Stimulated activated CD4-positive, alpha-beta T cell treated with anti-CD3 and anti-CD28 coated beads, Interleukin-12 subunit alpha, Interleukin-12 subunit beta, amount 100 ng/mL, for 24 hours (primary cell): ENCODE measurements around the gene GNS.
"Not testable (repeated sequence)": the region's sequence is repeated elsewhere in the genome, so short reads cannot be mapped to it uniquely, and the experiment has no call there.

Experiments
- DNase-seq, 2 experiments: peaks; one replicate each; pipeline ENCODE4 v3.0.0-alpha.2; 2020; ENCODE audit warnings: low read depth in 2 of 2

The GNS gene

GRCh38 chr12:64780132-64780530 is 20.9 kb upstream of the GNS start:
- DNase-seq = no peak

DNA sequence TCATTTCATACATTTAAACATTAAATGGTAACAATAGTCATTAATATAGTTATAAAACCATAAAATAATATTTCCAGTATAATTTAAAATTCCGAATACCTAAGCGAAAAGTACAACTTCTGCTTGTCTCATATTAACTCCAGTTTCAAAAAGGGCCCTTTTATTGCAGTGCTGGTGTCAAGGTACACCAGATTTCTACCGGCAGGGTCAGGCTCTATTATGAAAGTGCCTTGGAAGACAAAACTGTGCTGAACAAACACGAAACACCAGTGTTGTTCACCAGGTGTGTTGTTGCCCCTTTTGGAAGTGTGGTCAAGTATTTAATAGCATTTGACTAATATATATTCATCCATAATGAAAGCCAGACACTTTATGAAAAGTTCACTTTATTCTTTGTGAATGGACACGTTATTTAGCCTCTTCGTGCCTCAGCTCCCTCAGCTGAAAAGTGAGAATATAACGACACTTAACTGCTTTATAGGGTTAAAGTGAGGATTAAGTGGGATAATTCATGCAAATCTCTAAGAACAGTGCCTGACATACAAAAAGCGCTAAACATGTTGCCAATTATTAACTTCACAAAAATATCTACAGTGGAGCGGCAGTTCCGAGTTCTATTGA is 20.3 kb upstream of the GNS start:
- no peak for DNase-seq

DNA sequence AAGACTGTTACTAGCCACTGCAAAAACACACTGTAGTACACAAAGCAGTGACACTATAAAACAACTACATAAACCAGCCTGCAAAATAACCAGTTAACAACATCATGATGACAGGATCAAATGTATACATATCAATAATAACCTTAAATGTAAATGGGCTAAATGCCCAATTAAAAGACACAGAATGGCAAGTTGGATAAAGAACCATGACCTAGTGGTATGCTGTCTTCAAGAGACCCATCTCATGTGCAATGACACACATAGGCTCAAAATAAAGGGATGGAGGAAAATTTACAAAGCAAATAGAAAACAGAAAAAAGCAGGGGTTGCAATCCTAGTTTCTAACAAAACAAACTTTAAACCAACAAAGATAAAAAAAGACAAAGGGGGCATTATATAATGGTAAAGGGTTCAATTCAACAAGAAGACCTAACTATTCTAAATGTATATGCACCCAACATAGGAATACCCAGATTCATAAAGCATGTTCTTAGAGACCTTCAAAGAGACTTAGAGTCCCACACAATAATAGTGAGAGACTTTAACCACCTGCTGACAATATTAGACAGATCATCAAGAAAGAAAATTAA is 16.0 kb upstream of the GNS start:
- DNase-seq = not testable (repeated sequence)

DNA sequence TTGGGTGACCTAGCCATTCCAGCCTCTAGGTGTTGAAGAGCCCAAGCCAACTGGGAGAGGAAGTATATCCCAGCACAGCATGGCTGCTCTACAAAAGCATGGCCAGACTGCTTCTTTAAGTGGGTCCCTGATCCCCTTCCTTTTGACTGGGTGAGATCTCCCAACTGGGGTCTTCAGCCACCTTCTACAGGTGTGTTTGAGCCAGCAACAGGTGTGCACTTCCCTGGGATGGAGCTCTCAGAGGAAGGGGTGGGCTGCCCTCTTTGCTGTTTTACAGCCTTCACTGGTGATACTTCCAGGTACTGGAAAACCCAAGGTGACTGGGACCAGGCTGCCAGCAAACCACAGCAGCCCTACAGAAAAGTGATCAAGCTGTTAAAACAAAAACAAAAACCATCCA is 14.2 kb upstream of the GNS start:
- no peak for DNase-seq

DNA sequence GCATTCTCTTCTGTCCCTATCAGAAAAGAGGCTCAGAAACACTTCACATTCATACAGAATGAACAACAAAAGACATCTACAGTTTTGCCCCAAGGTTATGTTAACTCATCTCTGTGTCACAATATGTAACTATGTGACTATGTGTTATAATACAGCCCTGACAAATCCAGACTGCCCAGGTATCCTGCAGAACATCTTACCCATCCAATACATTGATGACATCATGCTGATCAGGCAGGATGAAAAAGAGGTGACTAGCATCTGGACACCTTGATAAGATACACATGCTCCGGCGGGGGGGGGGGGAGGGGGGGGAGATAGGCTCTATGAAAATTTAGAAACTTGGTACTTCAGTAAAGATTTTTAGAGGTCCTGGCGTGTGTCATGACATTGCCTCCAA is 8.3 kb upstream of the GNS start:
- DNase-seq = no peak

DNA sequence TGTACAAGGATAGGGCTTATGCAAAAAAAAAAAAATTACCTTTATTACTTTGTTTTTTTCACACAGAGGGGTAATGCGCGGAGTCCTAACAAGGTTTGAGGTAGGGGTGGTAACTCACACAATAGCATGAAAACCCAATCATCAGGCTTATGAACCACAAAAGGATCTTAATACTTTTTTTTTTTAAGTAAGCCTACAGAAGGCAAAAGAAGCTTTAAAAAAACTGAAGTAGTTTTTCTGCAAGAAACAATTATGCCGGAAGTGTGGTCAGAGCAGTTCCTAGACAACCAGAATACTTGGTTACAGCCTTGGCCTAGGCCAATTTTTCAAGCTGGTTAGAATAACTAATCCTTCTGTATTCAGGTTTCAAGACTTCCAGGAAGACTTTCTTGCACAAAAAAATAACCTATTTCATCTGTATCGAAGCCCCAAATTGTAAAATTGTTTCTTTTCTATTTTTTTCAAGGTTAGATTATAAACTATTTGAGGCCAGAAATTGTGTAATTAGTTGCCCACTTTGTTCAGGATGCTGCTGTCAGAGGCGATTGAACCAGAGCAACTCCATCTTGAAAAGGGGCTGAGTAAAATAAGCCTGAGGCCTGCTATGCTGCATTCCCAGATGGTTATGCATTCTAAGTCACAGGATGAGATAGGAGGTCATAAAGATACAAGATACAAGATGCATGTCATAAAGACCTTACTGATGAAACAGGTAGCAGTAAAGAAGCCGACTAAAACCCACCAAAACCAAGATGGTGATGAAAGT is 1.8 kb upstream of the GNS start:
- no peak for DNase-seq

GRCh38 chr12:64757771-64758170 is 1.4 kb downstream of the GNS start:
- no peak for DNase-seq

- DNase-seq = no peak
These were observed 2.8 kb downstream of the GNS start for GRCh38 chr12:64756376-64756775.

GRCh38 chr12:64753427-64753826 is 5.8 kb downstream of the GNS start:
- no peak for DNase-seq

DNA sequence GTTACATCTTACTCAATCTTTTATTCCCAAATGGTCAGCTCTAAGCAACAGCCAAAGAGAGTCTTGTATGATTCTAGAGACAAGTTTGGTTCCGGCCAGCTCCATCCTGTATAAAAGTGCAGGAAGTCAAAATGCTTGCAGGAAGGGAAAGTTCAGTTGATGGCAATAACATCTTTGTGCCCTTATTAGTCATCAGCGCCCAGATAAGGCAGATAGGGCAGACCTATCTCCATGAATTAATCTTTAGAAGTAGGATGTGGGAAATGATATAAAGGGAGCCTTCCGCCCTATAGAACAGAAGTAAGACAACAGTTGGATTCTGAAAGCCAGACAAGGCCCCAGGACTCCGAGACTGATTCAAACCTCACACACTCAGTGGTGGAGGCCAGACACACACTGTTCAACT is 6.4 kb downstream of the GNS start:
- DNase-seq = no peak

- DNase-seq = no peak
These were observed 7.2 kb downstream of the GNS start for GRCh38 chr12:64752032-64752431.

- no peak for DNase-seq
These were observed 9.6 kb downstream of the GNS start for GRCh38 chr12:64749461-64750200.

DNA sequence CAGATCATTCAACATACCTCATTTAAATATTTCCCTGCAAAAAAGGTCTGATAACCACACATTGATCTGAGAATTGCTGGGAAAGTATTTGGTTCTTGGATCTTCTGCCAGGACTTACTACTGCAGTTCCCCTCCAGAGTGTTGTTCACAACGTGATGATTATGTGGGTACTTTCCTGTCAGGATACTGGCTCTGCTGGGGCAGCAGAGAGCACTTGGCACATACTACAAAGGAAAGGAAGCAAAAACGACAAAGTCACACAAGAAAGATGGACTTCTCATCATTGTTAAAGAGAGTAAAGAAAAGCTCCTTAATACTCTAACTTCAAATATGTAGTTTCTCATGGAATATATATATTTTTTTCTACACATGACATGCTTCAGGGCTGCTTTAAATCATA is 11.5 kb downstream of the GNS start:
- no peak for DNase-seq

DNA sequence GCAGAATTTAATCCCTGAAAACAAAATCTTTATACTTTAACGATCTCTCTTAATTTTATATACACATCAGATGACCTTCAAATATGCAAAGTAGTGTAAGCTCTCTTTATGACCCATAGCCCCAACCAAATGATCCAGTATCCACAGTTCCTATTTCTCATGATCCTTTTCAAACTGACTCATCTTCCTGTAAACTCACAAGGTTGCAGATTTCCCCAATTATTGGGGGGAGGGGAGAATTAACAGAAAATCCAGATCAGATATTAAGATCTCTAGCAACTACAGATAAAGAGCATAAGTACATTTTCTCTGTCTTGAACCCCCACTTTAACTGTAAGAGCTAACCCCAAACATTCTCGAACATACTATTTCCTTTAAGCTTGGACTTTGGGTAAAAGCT is 12.5 kb downstream of the GNS start:
- no peak for DNase-seq

GRCh38 chr12:64745980-64746379 is 13.2 kb downstream of the GNS start:
- DNase-seq = no peak

GRCh38 chr12:64745259-64745807 is 13.9 kb downstream of the GNS start:
- DNase-seq = no peak

- DNase-seq = no peak
These were observed 14.6 kb downstream of the GNS start for GRCh38 chr12:64744422-64745258.

GRCh38 chr12:64743206-64743605 is 16.0 kb downstream of the GNS start:
- no peak for DNase-seq

GRCh38 chr12:64742416-64742815 is 16.8 kb downstream of the GNS start:
- no peak for DNase-seq

DNA sequence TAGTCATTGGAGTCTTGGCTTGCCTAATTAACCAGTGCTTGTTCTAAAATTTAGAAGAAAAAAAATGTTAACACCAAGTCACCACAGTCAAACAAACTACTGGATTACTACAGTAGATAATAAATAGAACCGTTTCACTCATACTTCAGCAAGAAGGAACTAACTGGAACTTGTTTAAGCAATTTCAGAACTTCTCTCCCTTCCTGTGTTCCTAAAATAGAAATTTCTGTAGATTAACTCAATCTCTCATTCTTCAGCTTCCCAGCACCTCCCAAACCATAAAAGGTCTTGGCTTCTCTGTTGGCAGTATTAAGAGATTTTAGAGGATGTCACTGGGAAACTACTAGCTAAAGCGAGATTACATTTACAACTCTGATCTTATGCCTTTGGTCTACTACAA is 18.6 kb downstream of the GNS start:
- no peak for DNase-seq

DNA sequence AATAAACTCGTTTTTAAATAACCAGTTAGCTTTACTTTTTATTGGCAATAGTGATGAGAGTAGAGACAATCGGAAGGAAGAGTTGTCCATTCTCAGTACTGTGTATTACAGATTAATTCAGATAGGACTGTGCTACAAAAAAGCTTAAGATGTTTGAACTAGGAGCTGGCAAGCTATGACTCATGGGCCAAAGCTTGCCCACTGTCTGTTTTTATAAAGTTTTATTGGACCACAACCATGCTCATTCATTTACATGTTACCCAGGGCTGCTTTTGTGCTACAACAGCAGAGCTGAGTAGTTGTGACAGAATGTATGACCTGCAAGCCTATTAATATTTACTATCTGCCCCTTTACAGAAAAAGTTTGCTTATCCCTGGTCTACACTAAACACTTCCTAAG is 19.4 kb downstream of the GNS start:
- no peak for DNase-seq
